Ecto neural progenitor cell (in vitro differentiated cells): ENCODE data around the gene DIP2A.

Experiments
- DNase-seq: peaks from one replicate; pipeline ENCODE4 v3.0.0-alpha.2; 2018; ENCODE audit warnings: low spot score

DIP2A gene

DNA sequence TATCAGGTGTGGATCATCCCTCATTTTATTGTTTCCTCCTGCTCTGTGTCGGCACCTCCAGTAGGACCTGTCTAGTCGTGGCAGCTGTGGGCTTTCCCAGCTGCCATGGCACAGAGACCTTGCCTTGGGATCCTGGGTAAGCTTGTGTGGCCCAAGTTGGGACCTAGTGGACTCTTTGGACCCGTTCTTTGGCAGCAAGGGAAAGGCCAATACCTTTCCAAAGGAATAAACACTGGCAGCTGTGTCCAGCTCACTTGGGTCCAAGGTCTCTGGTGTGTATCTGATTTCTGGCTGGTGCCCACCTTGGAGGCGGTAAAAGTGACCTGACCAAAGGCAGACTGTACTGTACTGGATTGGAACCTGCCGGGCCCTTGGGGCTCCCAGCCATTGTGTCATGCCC is 21.8 kb downstream of the DIP2A start:
- DNase-seq, result no peak

GRCh38 chr21:46482225-46482845 is 23.6 kb downstream of the DIP2A start:
- DNase-seq, result no peak

GRCh38 chr21:46482846-46483231 is 24.1 kb downstream of the DIP2A start:
- no peak for DNase-seq

DNA sequence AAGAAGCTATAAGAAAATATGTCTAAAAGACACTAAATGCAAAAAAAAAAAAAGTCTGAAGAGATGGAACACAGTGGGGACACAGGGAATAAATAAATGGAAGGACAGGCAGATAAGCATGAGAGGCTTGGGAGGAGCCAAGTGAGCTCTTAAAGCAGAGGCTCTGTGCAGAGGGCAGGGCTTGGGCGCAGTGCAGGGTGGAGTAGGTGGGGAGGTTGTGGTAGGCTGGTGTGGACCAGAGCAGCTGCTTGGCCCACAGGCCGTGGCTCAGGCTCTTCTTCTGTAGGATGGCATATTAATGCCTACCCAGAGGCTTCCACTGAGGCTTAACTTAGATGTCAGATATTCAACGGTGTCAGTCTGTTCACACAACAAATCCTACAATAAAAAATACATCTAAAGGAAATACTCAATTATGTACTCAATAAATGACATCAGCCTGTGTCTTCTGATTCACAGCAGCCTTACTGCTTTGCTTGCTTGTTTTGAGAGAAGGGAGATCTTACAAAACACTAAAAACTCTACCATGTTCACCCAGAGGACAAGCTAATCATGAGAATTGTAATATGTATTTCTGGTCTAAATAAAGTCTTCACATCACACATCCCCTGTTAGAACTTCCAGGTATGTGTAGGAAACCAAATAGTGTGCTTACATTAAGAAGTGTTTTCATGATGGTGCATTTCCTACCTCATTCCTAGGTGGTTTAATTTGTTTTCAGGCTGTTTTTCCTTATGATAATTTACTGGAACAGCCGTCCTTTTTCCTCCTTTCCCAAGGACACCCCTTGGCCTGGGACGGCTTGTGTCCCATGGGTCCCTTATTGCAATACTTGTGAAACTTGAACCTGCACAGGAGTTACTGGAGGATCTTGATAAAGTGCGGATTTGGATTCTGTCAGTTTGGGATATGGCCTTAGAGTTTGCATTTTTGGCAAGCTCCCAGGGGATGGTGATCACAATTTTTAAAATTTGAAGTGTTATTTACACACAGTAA is 24.9 kb downstream of the DIP2A start:
- DNase-seq, result no peak

DNA sequence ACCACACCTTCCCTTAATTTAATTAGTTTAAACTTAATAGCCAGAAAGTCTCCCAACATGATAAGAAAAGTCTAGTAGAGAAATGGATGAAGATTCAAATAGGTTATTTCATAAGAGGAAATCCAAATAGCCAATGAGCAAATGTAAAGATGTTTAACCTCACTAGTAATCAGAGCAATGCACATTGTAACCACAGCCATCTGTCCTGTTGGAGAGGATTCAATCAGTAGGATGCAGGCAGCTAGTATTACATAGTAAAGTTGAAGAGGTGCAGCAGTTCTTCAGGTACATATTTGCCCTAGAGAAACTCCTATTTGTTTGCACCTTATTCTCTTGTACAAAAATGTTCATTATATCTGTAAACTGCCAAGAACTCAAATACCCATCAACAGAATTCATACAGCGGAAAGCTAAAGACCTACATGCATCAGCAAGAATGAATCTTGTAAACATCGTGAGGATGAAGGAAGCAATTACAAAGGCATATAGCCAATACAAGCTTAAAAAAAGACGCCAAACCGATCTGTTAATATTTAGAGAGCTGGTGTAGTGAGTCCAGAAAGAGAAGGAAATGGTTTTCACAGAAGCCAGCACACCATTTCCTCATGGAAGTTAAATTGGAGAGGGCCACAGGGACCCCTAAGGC is 27.9 kb downstream of the DIP2A start:
- DNase-seq, result no peak

- no peak for DNase-seq
Measured at GRCh38 chr21:46489162-46489663, 30.5 kb downstream of the DIP2A start.

- DNase-seq, result no peak
Measured at GRCh38 chr21:46489800-46490199, 31.1 kb downstream of the DIP2A start.

- DNase-seq, result no peak
Measured at GRCh38 chr21:46491553-46491952, 32.9 kb downstream of the DIP2A start.

DNA sequence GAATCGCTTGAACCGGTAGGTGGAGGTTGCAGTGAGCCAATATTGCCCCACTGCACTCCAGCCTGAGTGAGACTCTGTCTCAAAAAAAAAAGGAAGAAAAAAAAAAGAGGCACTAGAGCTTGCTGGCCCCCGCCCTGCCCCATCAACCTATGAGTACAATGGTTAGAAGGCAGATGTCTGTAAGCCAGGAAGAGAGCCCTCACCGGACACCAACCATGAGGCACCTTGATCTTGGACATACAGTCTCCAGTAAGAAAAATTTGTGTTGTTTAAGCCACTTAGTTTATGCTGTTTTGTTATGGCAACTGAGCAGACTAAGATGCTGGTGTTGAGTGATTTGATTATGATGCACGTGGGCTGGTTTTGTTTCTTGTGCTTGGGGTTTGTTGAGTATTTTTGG is 34.2 kb downstream of the DIP2A start:
- DNase-seq, result no peak

GRCh38 chr21:46493828-46494227 is 35.1 kb downstream of the DIP2A start:
- DNase-seq, result no peak

GRCh38 chr21:46498335-46499050 is 39.8 kb downstream of the DIP2A start:
- DNase-seq, result no peak

DNA sequence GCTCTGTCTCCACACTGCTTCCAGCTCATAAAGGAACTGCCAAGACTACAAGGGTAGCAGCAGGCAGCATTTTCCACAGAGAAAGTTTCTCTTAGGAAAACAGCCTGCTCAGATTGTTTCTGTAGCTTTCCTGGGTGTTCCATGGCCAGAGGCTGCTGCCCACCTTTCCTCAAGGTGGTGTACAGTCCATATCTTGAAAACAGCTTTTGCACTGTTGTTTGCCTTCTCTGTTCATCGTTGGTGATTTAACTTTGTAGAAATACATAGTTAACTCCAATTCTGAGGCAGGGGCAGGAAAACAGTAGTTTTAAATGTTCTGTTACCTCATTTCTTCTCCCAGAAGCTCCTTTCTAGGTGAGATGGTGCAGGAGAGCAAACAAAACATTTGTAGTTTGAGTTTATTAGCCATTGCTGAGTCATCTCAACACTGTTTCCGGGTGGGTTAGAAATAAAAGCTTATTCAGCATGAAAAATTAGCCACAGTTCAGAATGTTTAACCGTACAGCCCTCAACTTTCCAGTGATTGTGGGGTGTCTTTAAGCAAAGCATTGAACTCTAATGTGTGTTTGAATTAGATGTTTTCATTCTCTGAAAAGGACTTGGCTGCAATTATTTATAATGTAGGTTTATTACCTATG is 41.7 kb downstream of the DIP2A start:
- DNase-seq, result no peak

- no peak for DNase-seq
Measured at GRCh38 chr21:46503922-46504550, 45.3 kb downstream of the DIP2A start.

DNA sequence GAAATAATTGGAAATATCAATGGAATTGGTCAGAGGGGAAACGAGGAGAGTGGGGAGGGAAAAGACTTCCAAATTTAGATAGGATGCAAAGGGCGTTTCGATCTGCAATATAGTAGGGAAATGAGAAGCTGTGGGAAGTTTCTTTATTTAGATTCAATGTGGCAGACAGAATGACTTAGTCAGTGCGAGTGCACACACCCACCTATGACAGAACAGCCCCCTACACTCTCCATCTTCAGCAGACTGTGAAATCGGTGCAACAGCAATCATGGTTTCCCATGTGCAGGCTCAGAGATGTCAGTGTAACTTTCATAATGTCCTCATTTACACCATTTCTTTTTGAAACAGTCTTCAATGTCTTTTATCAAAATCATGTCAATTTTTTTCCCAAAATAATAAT is 46.0 kb downstream of the DIP2A start:
- no peak for DNase-seq

- no peak for DNase-seq
Measured at GRCh38 chr21:46507562-46507961, 48.9 kb downstream of the DIP2A start.

GRCh38 chr21:46509741-46510502 is 51.2 kb downstream of the DIP2A start:
- DNase-seq, result no peak

- no peak for DNase-seq
Measured at GRCh38 chr21:46515109-46515508, 56.4 kb downstream of the DIP2A start.

GRCh38 chr21:46516068-46516467 is 57.4 kb downstream of the DIP2A start:
- DNase-seq, result no peak

DNA sequence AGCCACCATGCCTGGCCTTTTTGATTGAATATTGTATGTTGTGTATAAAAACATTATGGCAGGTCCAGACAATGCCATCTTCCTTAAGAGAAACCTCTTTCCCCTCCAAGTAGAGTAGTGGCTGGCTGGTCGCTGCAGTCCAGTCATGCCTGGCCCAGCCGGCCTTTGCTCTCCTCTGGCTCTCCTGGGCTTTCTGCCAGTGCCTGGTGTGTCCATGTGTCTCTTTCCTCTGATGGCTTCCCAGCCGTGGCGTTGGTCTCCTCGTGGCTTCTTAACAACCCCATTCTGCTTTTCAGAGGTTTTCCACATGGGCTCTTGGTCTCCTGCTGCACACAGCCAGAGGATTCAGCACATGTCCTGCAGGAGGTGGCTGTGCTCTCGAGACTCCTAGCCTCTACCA is 58.7 kb downstream of the DIP2A start:
- no peak for DNase-seq

DNA sequence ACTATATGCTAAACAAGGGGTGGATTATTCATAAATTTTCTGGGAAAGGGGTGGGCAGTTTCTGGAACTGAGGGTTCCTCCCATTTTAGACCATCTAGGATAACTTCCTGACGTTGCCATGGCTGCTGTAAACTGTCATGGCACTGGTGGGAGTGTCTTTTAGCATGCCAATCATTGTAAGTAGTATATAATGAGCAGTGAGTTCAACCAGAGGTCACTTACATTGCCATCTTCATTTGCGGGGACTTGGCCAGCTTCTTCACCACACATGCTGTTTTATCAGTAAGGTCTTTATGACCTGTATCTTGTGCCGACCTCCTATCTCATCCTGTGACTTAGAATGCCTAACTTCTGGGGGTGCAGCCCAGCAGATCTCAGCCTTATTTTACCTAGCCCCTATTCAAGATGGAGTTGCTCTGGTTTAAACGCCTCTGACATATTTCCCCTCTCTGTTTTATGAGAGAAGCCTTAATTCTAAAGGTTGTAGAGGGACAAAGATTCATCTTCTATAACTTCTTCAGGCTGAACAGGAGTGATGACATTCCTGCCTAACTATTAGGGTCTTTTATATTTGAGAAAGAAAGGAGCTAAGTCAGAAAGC is 60.4 kb downstream of the DIP2A start:
- no peak for DNase-seq
